Mesenchymal stem cell (in vitro differentiated cells and primary cell): ENCODE results near the gene CTSA.

ENCODE experiments used
- DNase-seq: peaks from one replicate; pipeline ENCODE4 v3.0.0-alpha.2; 2013
- H2AFZ ChIP-seq: one replicate; pipeline ENCODE4 v1.6.1; 2013; ENCODE audit warnings: low read depth, mild to moderate bottlenecking, control low read depth, inconsistent platforms, low read length, moderate library complexity
- H2AK5ac ChIP-seq: 2 replicates; pipeline ENCODE4 v1.6.1; 2013; ENCODE audit warnings: low read length, moderate library complexity, mild to moderate bottlenecking, inconsistent platforms; ENCODE audit not compliant: severe bottlenecking
- H2BK120ac ChIP-seq: one replicate; pipeline ENCODE4 v1.6.1; 2013; ENCODE audit warnings: low read depth, mild to moderate bottlenecking, inconsistent platforms, low read length, moderate library complexity
- H2BK12ac ChIP-seq, 2 experiments: one replicate each; pipeline ENCODE4 v1.6.1; 2013; ENCODE audit warnings: inconsistent platforms in 2 of 2, low read length in 2 of 2, mild to moderate bottlenecking in 2 of 2, moderate library complexity in 2 of 2, control low read depth in 1 of 2
- H2BK15ac ChIP-seq: one replicate; pipeline ENCODE4 v1.6.1; 2013; ENCODE audit warnings: mild to moderate bottlenecking, low read depth, inconsistent platforms; ENCODE audit not compliant: poor library complexity, severe bottlenecking
- H2BK5ac ChIP-seq: 2 replicates; pipeline ENCODE4 v1.6.1; 2013; ENCODE audit warnings: low read depth, mild to moderate bottlenecking, low read length, control low read depth, inconsistent platforms; ENCODE audit not compliant: poor library complexity, severe bottlenecking
- H3K14ac ChIP-seq, 2 experiments: one replicate each; pipeline ENCODE4 v1.6.1; 2013; ENCODE audit warnings: inconsistent platforms in 2 of 2, low read length in 2 of 2, control low read depth in 1 of 2, mild to moderate bottlenecking in 1 of 2, moderate library complexity in 1 of 2
- H3K18ac ChIP-seq, 2 experiments: one replicate each; pipeline ENCODE4 v1.6.1; 2013; ENCODE audit warnings: inconsistent platforms in 2 of 2, low read length in 2 of 2, control low read depth in 1 of 2, low read depth in 1 of 2, mild to moderate bottlenecking in 1 of 2
- H3K23ac ChIP-seq, 2 experiments: one replicate each; pipeline ENCODE4 v1.6.1; 2013; ENCODE audit warnings: inconsistent platforms in 2 of 2, low read length in 2 of 2, mild to moderate bottlenecking in 2 of 2, moderate library complexity in 2 of 2, control low read depth in 1 of 2
- H3K27ac ChIP-seq: 2 replicates; pipeline ENCODE4 v1.5.1; 2013; ENCODE audit warnings: mild to moderate bottlenecking, moderate library complexity, low read length, control low read depth, inconsistent platforms; ENCODE audit not compliant: poor library complexity, severe bottlenecking
- H3K27me3 ChIP-seq, 2 experiments: 2 replicates each; pipeline versions ENCODE4 v1.6.1 to v1.7.0; 2013; ENCODE audit warnings: low read length in 2 of 2, mild to moderate bottlenecking in 2 of 2, moderate library complexity in 2 of 2, control low read depth in 1 of 2, inconsistent platforms in 1 of 2; ENCODE audit not compliant: control insufficient read depth in 1 of 2, insufficient read depth in 1 of 2
- H3K36me3 ChIP-seq, 2 experiments: 2 replicates each; pipeline versions ENCODE4 v1.6.1 to v1.7.0; 2013; ENCODE audit warnings: low read length in 2 of 2, control low read depth in 1 of 2, inconsistent platforms in 1 of 2, low read depth in 1 of 2, mild to moderate bottlenecking in 1 of 2; ENCODE audit not compliant: insufficient read depth in 2 of 2, control insufficient read depth in 1 of 2
- H3K4ac ChIP-seq, 2 experiments: one replicate each; pipeline ENCODE4 v1.6.1; 2013; ENCODE audit warnings: inconsistent platforms in 2 of 2, low read length in 2 of 2, mild to moderate bottlenecking in 2 of 2, moderate library complexity in 2 of 2, control low read depth in 1 of 2, low read depth in 1 of 2
- H3K4me1 ChIP-seq: 2 replicates; pipeline ENCODE4 v1.6.1; 2013; ENCODE audit warnings: low read depth, low read length, control low read depth; ENCODE audit not compliant: control insufficient read depth, insufficient read depth
- H3K4me2 ChIP-seq: 2 replicates; pipeline ENCODE4 v1.6.1; 2013; ENCODE audit warnings: low read length, mild to moderate bottlenecking, inconsistent platforms; ENCODE audit not compliant: poor library complexity, severe bottlenecking
- H3K4me3 ChIP-seq, 2 experiments: 2 replicates each; pipeline versions ENCODE4 v1.5.1 to v1.7.0; 2013; ENCODE audit warnings: low read length in 2 of 2, mild to moderate bottlenecking in 2 of 2, control low read depth in 1 of 2, low read depth in 1 of 2; ENCODE audit not compliant: insufficient read depth in 1 of 2
- H3K79me1 ChIP-seq: replicated peaks from 2 replicates; pipeline ENCODE4 v1.6.1; 2013; ENCODE audit warnings: mild to moderate bottlenecking, control low read depth, low read length, inconsistent platforms; ENCODE audit not compliant: poor library complexity, severe bottlenecking
- H3K9ac ChIP-seq: 2 replicates; pipeline ENCODE4 v1.7.0; 2013; ENCODE audit warnings: mild to moderate bottlenecking, low read length, moderate library complexity
- H3K9me3 ChIP-seq: 2 replicates; pipeline ENCODE4 v1.7.0; 2013; ENCODE audit warnings: mild to moderate bottlenecking, low read length; ENCODE audit not compliant: control insufficient read depth
- H4K8ac ChIP-seq: one replicate; pipeline ENCODE4 v1.6.1; 2013; ENCODE audit warnings: inconsistent platforms, mild to moderate bottlenecking, low read length, moderate library complexity
- H4K91ac ChIP-seq: one replicate; pipeline ENCODE4 v1.6.1; 2013; ENCODE audit warnings: mild to moderate bottlenecking, low read length, inconsistent platforms
- WGBS: methylation state at CpG from one replicate; pipeline ENCODE4 v1.1.7; 2013; ENCODE audit warnings: mixed read lengths; 5-methylcytosine and 5-hydroxymethylcytosine counted together

The CTSA gene

DNA sequence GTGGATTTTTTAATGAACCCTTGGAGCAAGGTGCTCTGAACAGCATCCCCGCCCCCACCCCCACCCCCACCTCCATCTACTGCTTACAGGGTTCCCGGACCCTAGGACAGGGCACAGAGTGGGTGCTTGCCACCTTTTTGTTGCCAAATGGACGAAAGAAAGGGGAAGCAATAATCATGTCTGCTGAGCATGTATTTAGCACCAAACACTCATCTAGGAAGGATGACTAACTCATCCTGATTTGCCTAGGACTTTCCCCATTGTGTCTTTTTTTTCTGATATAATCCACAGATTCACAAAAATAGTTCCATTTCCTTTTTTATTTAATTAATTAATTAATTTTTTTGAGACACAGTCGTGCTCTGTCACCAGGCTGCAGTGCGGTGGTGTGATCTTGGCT is 22.0 kb downstream of the CTSA start:
- H3K9me3 ChIP-seq: no peaks in the 10 kb centered on the region
- peaks cover 22% of the 10 kb centered on the region for H3K4me1 ChIP-seq
- H3K9ac ChIP-seq: no peak overlapping the region
- no peak overlapping the region for H3K18ac ChIP-seq
- H3K4me3 ChIP-seq: no peak overlapping the region
- no peak overlapping the region for H4K8ac ChIP-seq
- H2BK15ac ChIP-seq: no peak overlapping the region
- H3K14ac ChIP-seq: no peak overlapping the region
- no peak overlapping the region for H2BK120ac ChIP-seq
- no peak for DNase-seq
- H2BK5ac ChIP-seq: no peak overlapping the region
- 79% methylated on average over 5 of the region's 5 CpGs for WGBS
- peaks cover 9% of the 10 kb centered on the region for H3K79me1 ChIP-seq
- no peak overlapping the region for H3K23ac ChIP-seq
- no peak overlapping the region for H3K4ac ChIP-seq
- no peak overlapping the region for H4K91ac ChIP-seq
- H2AK5ac ChIP-seq: no peak overlapping the region
- H3K36me3 ChIP-seq: peaks cover 8 to 9% of the 10 kb centered on the region in 2 experiments
- no peak overlapping the region for H3K27ac ChIP-seq
- H3K4me2 ChIP-seq: no peak overlapping the region
- no peak overlapping the region for H2BK12ac ChIP-seq
- H2AFZ ChIP-seq: no peak overlapping the region
- H3K27me3 ChIP-seq: no peaks in the 10 kb centered on the region

DNA sequence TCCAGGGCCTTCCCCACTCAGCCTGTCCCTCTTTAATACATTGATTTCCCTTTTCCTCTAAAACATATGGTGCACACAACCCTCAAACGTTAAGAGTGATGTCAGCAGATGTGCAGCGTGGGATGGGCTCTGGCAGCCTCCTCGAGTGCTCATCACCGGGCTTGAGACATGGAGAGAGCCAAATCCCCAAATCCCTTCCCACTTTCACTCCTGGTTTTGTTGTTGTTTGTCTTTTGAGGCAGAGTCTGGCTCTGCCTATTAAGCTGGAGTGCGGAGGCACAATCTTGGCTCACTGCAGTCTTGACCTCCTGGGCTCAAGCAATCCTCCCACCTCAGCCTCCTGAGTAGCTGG is 26.6 kb downstream of the CTSA start:
- WGBS: 73% methylated on average over 4 of the region's 5 CpGs
- H3K4me3 ChIP-seq: no peak overlapping the region

DNA sequence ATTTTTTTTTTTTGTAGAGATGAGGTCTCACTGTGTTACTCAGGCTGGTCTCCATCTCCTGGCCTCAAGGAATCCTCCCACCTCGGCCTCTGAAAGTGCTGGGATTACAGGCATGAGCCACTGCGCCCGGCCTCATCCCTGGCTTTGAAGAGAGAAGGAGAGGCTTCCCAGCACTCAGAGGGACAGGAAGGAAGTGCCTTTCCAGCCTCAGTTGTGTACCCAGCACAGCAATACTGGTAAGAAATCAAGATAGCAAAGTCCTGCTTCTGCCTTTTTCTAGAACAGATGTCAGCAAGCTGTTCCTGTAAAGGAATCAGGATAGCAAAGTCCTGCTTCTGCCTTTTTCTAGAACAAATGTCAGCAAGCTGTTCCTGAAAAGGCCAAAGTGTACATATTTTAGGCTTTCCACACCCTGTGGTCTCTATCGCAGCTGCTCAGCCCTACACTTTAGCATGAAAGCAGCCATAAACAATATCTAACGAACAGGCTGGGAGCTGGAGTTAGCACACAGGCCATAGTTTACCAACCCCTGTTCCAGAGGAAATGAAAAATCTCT is 27.1 kb downstream of the CTSA start:
- H2BK12ac ChIP-seq: peak overlapping the region in 1 of 2 experiments; percentile 23
- peak overlapping the region; percentile 75 for H2AK5ac ChIP-seq
- H4K8ac ChIP-seq: peak overlapping the region; percentile 84
- no peak overlapping the region for H3K27ac ChIP-seq
- no peak overlapping the region for H2BK5ac ChIP-seq
- peak overlapping the region; percentile 74 for H3K9ac ChIP-seq
- H3K27me3 ChIP-seq: no peaks in the 10 kb centered on the region
- peak overlapping the region; percentile 87 for H2BK120ac ChIP-seq
- no peaks in the 10 kb centered on the region for H3K79me1 ChIP-seq
- peak overlapping the region; percentile 78 for H4K91ac ChIP-seq
- H3K4ac ChIP-seq: peak overlapping the region in 1 of 2 experiments; percentile 4
- H3K36me3 ChIP-seq: no peaks in the 10 kb centered on the region
- H3K4me2 ChIP-seq: no peak overlapping the region
- peak overlapping the region; percentile 66 to 77 for H3K18ac ChIP-seq
- H3K4me1 ChIP-seq: peaks cover 15% of the 10 kb centered on the region
- peak overlapping the region; percentile 15 for H2AFZ ChIP-seq
- no peak overlapping the region for H3K14ac ChIP-seq
- no peak overlapping the region for H3K23ac ChIP-seq
- WGBS: 61% methylated on average over 5 of the region's 5 CpGs
- H3K4me3 ChIP-seq: no peak overlapping the region
- DNase-seq: peak; percentile 83
- H2BK15ac ChIP-seq: no peak overlapping the region
- no peaks in the 10 kb centered on the region for H3K9me3 ChIP-seq

More for the DNA sequence above, 26.6 kb downstream of the CTSA start:
- Histone ChIP-seq H2BK5ac (no peak overlapping the region), H3K79me1 (no peaks in the 10 kb centered on the region), H4K91ac (no peak overlapping the region), H3K18ac (peak overlapping the region; percentile 0 to 79), H3K9me3 (no peaks in the 10 kb centered on the region), H2BK120ac (no peak overlapping the region), H3K4me1 (peaks cover 15% of the 10 kb centered on the region), H3K27ac (no peak overlapping the region), H2BK12ac (peak overlapping the region in 1 of 2 experiments; percentile 83), H3K23ac (no peak overlapping the region), H3K27me3 (no peaks in the 10 kb centered on the region), H3K4me2 (no peak overlapping the region), H3K14ac (peak overlapping the region in 1 of 2 experiments; percentile 74), H2AFZ (peak overlapping the region; percentile 73), H3K4ac (peak overlapping the region; percentile 44 to 80), H3K9ac (no peak overlapping the region), H4K8ac (peak overlapping the region; percentile 8), H2BK15ac (no peak overlapping the region), H3K36me3 (no peaks in the 10 kb centered on the region), H2AK5ac (peak overlapping the region; percentile 40)
- peak; percentile 30 for DNase-seq

DNA sequence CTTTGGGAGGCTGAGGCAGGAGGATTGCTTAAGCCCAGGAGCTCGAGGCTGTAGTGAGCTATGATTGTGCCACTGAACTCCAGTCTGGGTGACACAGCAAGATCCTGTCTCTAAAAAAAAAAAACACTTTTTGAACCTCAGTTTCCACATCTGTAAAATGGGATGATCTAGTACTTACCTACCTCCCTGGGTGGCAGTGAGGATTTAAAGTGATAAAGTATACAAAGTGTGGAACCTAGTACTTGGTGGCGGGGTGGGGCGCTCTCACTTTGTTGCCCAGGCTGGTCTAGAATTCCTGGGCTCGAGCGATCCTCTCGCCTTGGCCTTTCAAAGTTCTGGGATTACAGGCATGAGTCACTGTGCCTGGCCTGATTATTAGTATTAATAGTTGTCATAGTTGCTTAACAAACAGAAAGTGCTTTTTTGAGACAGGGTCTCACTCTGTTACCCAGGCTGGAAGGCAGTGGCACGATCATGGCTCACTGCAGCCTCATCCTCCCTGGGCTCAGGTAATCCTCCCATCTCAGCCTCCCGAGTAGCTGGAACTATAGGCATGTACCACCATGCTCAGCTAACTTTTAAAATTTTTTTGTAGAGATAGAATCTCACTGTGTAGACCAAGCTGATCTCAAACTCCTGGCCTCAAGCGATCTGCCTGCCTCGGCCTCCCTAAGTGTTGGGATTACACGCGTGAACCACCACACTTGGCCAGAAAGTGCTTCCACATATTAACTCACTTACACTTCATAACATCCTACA is 27.8 kb downstream of the CTSA start:
- Histone ChIP-seq H3K4ac (no peak overlapping the region), H2BK15ac (no peak overlapping the region), H3K18ac (no peak overlapping the region), H3K4me2 (no peak overlapping the region), H2AK5ac (no peak overlapping the region), H3K27ac (no peak overlapping the region), H3K4me3 (no peak overlapping the region), H2AFZ (no peak overlapping the region), H2BK5ac (no peak overlapping the region), H4K8ac (peak overlapping the region; percentile 84), H4K91ac (no peak overlapping the region), H3K27me3 (no peaks in the 10 kb centered on the region), H3K79me1 (no peaks in the 10 kb centered on the region), H3K9ac (peak overlapping the region; percentile 74), H3K14ac (no peak overlapping the region), H2BK12ac (peak overlapping the region in 1 of 2 experiments; percentile 23), H3K9me3 (no peaks in the 10 kb centered on the region), H3K4me1 (peaks cover 16% of the 10 kb centered on the region), H3K36me3 (no peaks in the 10 kb centered on the region), H3K23ac (no peak overlapping the region), H2BK120ac (no peak overlapping the region)
- peak; percentile 42 for DNase-seq
- 90% methylated on average over 12 of the region's 12 CpGs for WGBS
